ENCODE data around the gene STXBP3. TPM values are rescaled to one million over a fixed set of nuclear protein-coding genes. Genes with fewer than 3 reads are reported as not detected.

Gene STXBP3
- total and polyA plus RNA-seq, 5 donors from 2014 or later = 43.5 to 71.8 (median 55.6) TPM

GRCh38 chr1:108708691-108709660 lies 37.5 kb upstream of the STXBP3 start:
- H3K4me3 Mint-ChIP-seq = peak overlapping the region in 1 of 4 donors; percentile 6
- ATAC-seq (ENCODE audit: low read depth in 2 of 2) = peak; percentile 80 to 83

GRCh38 chr1:108712606-108713150 lies 33.8 kb upstream of the STXBP3 start, which contains the start of gene FNDC7:
FNDC7 (plus strand) TSS chr1:108712908; CDS start chr1:108712934, 26 bp downstream.
- Mint-ChIP-seq H3K9me3 (no peaks in the 10 kb centered on the region), H3K27ac (no peak within 1 kb of the TSS), H3K36me3 (no peaks in the 10 kb centered on the region), H3K4me1 (peaks cover 5 to 7% (median 6%) of the 10 kb centered on the region in 4 donors), H3K4me3 (no peak within 1 kb of the TSS), H3K27me3 (peaks cover 31% of the 10 kb centered on the region)
- no peaks in the 10 kb centered on the region for H3K36me3 ChIP-seq (ENCODE audit: control insufficient read depth, insufficient read depth, low read length)
- no peaks in the 10 kb centered on the region for H3K4me1 ChIP-seq (ENCODE audit: control insufficient read depth, insufficient read depth, low read length, poor library complexity, severe bottlenecking)
- H3K27ac ChIP-seq (ENCODE audit: insufficient read depth, low read length, poor library complexity, severe bottlenecking) = no peak within 1 kb of the TSS
- peaks cover 2% of the 10 kb centered on the region for H3K27me3 ChIP-seq (ENCODE audit: control insufficient read depth, insufficient read depth, low read length)
- no peaks in the 10 kb centered on the region for H3K9me3 ChIP-seq (ENCODE audit: control insufficient read depth in 2 of 2, low read length in 2 of 2)
- ATAC-seq (ENCODE audit: low read depth in 2 of 2) (no peak), DNase-seq (no peak)
- H3K4me3 ChIP-seq (ENCODE audit: low read depth, low read length) = no peak within 1 kb of the TSS

More at GRCh38 chr1:108708691-108709660, 37.5 kb upstream of the STXBP3 start:
- Histone ChIP-seq H3K9me3 (ENCODE audit: control insufficient read depth in 2 of 2, low read length in 2 of 2) (no peaks in the 10 kb centered on the region), H3K4me3 (ENCODE audit: low read depth, low read length) (no peak overlapping the region), H3K27ac (ENCODE audit: insufficient read depth, low read length, poor library complexity, severe bottlenecking) (no peak overlapping the region), H3K4me1 (ENCODE audit: control insufficient read depth, insufficient read depth, low read length, poor library complexity, severe bottlenecking) (peaks cover 14% of the 10 kb centered on the region), H3K27me3 (ENCODE audit: control insufficient read depth, insufficient read depth, low read length) (peaks cover 2% of the 10 kb centered on the region), H3K36me3 (ENCODE audit: control insufficient read depth, insufficient read depth, low read length) (no peaks in the 10 kb centered on the region)
- no peaks in the 10 kb centered on the region for H3K9me3 Mint-ChIP-seq
- H3K36me3 Mint-ChIP-seq = no peaks in the 10 kb centered on the region
- peak; percentile 23 to 81 (median 58) for DNase-seq
- peak overlapping the region in 1 of 3 donors; percentile 32 for H3K27ac Mint-ChIP-seq
- H3K4me1 Mint-ChIP-seq = peaks cover 13 to 30% (median 18%) of the 10 kb centered on the region in 4 donors
- peaks cover 29% of the 10 kb centered on the region for H3K27me3 Mint-ChIP-seq

GRCh38 chr1:108715932-108716331 lies 30.5 kb upstream of the STXBP3 start:
- H3K4me3 ChIP-seq (ENCODE audit: low read depth, low read length) = no peak overlapping the region
- H3K27ac Mint-ChIP-seq = no peak overlapping the region
- no peaks in the 10 kb centered on the region for H3K36me3 Mint-ChIP-seq
- H3K27me3 ChIP-seq (ENCODE audit: control insufficient read depth, insufficient read depth, low read length) = no peaks in the 10 kb centered on the region
- H3K9me3 ChIP-seq (ENCODE audit: control insufficient read depth in 2 of 2, low read length in 2 of 2) = no peaks in the 10 kb centered on the region
- H3K4me1 ChIP-seq (ENCODE audit: control insufficient read depth, insufficient read depth, low read length, poor library complexity, severe bottlenecking) = no peaks in the 10 kb centered on the region
- no peaks in the 10 kb centered on the region for H3K9me3 Mint-ChIP-seq
- peaks cover 32% of the 10 kb centered on the region for H3K27me3 Mint-ChIP-seq
- DNase-seq = no peak
- no peaks in the 10 kb centered on the region for H3K36me3 ChIP-seq (ENCODE audit: control insufficient read depth, insufficient read depth, low read length)
- no peak overlapping the region for H3K4me3 Mint-ChIP-seq
- no peaks in the 10 kb centered on the region for H3K4me1 Mint-ChIP-seq
- ATAC-seq (ENCODE audit: low read depth in 2 of 2) = no peak
- no peak overlapping the region for H3K27ac ChIP-seq (ENCODE audit: insufficient read depth, low read length, poor library complexity, severe bottlenecking)

GRCh38 chr1:108716437-108717230 lies 29.8 kb upstream of the STXBP3 start:
- Histone ChIP-seq H3K36me3 (ENCODE audit: control insufficient read depth, insufficient read depth, low read length) (no peaks in the 10 kb centered on the region), H3K27ac (ENCODE audit: insufficient read depth, low read length, poor library complexity, severe bottlenecking) (no peak overlapping the region), H3K27me3 (ENCODE audit: control insufficient read depth, insufficient read depth, low read length) (no peaks in the 10 kb centered on the region), H3K4me3 (ENCODE audit: low read depth, low read length) (no peak overlapping the region), H3K9me3 (ENCODE audit: control insufficient read depth in 2 of 2, low read length in 2 of 2) (no peaks in the 10 kb centered on the region), H3K4me1 (ENCODE audit: control insufficient read depth, insufficient read depth, low read length, poor library complexity, severe bottlenecking) (no peaks in the 10 kb centered on the region)
- Mint-ChIP-seq H3K4me1 (no peaks in the 10 kb centered on the region), H3K4me3 (no peak overlapping the region), H3K9me3 (no peaks in the 10 kb centered on the region), H3K27me3 (peaks cover 28% of the 10 kb centered on the region), H3K36me3 (no peaks in the 10 kb centered on the region), H3K27ac (no peak overlapping the region)
- DNase-seq (no peak), ATAC-seq (ENCODE audit: low read depth in 2 of 2) (no peak)

- H3K9me3 ChIP-seq (ENCODE audit: control insufficient read depth in 2 of 2, low read length in 2 of 2) = no peaks in the 10 kb centered on the region
- no peak overlapping the region for H3K4me3 Mint-ChIP-seq
- no peaks in the 10 kb centered on the region for H3K27me3 ChIP-seq (ENCODE audit: control insufficient read depth, insufficient read depth, low read length)
- H3K4me1 Mint-ChIP-seq = no peaks in the 10 kb centered on the region
- H3K27ac ChIP-seq (ENCODE audit: insufficient read depth, low read length, poor library complexity, severe bottlenecking) = no peak overlapping the region
- peaks cover 26% of the 10 kb centered on the region for H3K27me3 Mint-ChIP-seq
- no peaks in the 10 kb centered on the region for H3K36me3 Mint-ChIP-seq
- H3K36me3 ChIP-seq (ENCODE audit: control insufficient read depth, insufficient read depth, low read length) = no peaks in the 10 kb centered on the region
- DNase-seq (no peak), ATAC-seq (ENCODE audit: low read depth in 2 of 2) (no peak)
- H3K4me1 ChIP-seq (ENCODE audit: control insufficient read depth, insufficient read depth, low read length, poor library complexity, severe bottlenecking) = no peaks in the 10 kb centered on the region
- no peak overlapping the region for H3K27ac Mint-ChIP-seq
- no peak overlapping the region for H3K4me3 ChIP-seq (ENCODE audit: low read depth, low read length)
- no peaks in the 10 kb centered on the region for H3K9me3 Mint-ChIP-seq
Measured at GRCh38 chr1:108717774-108718316, 28.6 kb upstream of the STXBP3 start.

GRCh38 chr1:108718927-108719655 lies 27.4 kb upstream of the STXBP3 start:
- Mint-ChIP-seq H3K27me3 (peaks cover 25% of the 10 kb centered on the region), H3K4me1 (no peaks in the 10 kb centered on the region), H3K4me3 (no peak overlapping the region), H3K36me3 (no peaks in the 10 kb centered on the region), H3K27ac (no peak overlapping the region), H3K9me3 (no peaks in the 10 kb centered on the region)
- ATAC-seq (ENCODE audit: low read depth in 2 of 2) (no peak), DNase-seq (no peak)
- H3K4me3 ChIP-seq (ENCODE audit: low read depth, low read length) = no peak overlapping the region
- H3K27ac ChIP-seq (ENCODE audit: insufficient read depth, low read length, poor library complexity, severe bottlenecking) = no peak overlapping the region
- H3K27me3 ChIP-seq (ENCODE audit: control insufficient read depth, insufficient read depth, low read length) = no peaks in the 10 kb centered on the region
- no peaks in the 10 kb centered on the region for H3K9me3 ChIP-seq (ENCODE audit: control insufficient read depth in 2 of 2, low read length in 2 of 2)
- H3K4me1 ChIP-seq (ENCODE audit: control insufficient read depth, insufficient read depth, low read length, poor library complexity, severe bottlenecking) = no peaks in the 10 kb centered on the region
- H3K36me3 ChIP-seq (ENCODE audit: control insufficient read depth, insufficient read depth, low read length) = no peaks in the 10 kb centered on the region

Measured in CD4-positive, CD25-positive, alpha-beta regulatory T cell (primary cell).